Kidney (tissue), 14 donors: ENCODE results near the gene CUX1. TPM values are rescaled to one million over a fixed set of nuclear protein-coding genes. Genes with fewer than 3 reads are reported as not detected.

Experiments
- DNase-seq, 5 donors: peaks; one replicate each; pipeline ENCODE4 v3.0.0-alpha.2; 2013 to 2020
- FAIRE-seq: peaks from 2 replicates; lab custom pipeline; 2012; peaks lifted over from hg19 to GRCh38; lab: Jason Lieb, UNC
- H3K27ac ChIP-seq, 2 donors: one replicate each; pipeline ENCODE4 v1.7.0; 2013; ENCODE audit warnings: low read depth in 2 of 2, low read length in 2 of 2, inconsistent platforms in 1 of 2
- H3K27me3 ChIP-seq: one replicate; pipeline ENCODE4 v1.7.1; 2013; ENCODE audit warnings: low read length, inconsistent platforms; ENCODE audit not compliant: control insufficient read depth, insufficient read depth
- H3K36me3 ChIP-seq, 3 donors: one replicate each; pipeline versions ENCODE4 v1.7.0 to v1.7.1; 2013; ENCODE audit warnings: low read length in 3 of 3, control low read depth in 1 of 3, inconsistent platforms in 1 of 3; ENCODE audit not compliant: insufficient read depth in 3 of 3, control insufficient read depth in 2 of 3
- H3K4me1 ChIP-seq, 3 donors: one replicate each; pipeline versions ENCODE4 v1.7.0 to v1.7.1; 2013; ENCODE audit warnings: low read length in 3 of 3, inconsistent platforms in 1 of 3, low read depth in 1 of 3; ENCODE audit not compliant: control insufficient read depth in 2 of 3, insufficient read depth in 2 of 3
- H3K4me3 ChIP-seq, 3 donors: one replicate each; pipeline versions ENCODE4 v1.7.0 to v1.8.1; 2013; ENCODE audit warnings: low read length in 3 of 3, control low read depth in 1 of 3, inconsistent platforms in 1 of 3
- H3K9ac ChIP-seq, 3 donors: one replicate each; pipeline versions ENCODE4 v1.7.0 to v1.7.1; 2013; ENCODE audit warnings: low read length in 3 of 3, control low read depth in 1 of 3, inconsistent platforms in 1 of 3
- H3K9me3 ChIP-seq, 3 donors: one replicate each; pipeline versions ENCODE4 v1.7.0 to v1.7.1; 2013; ENCODE audit warnings: low read length in 3 of 3, control low read depth in 1 of 3, inconsistent platforms in 1 of 3; ENCODE audit not compliant: control insufficient read depth in 2 of 3, insufficient read depth in 1 of 3
- CTCF ChIP-seq: IDR thresholded peaks from 3 replicates; pipeline ENCODE4 v1.5.1; 2012; ENCODE audit warnings: mild to moderate bottlenecking, moderate library complexity, borderline replicate concordance; ENCODE audit not compliant: insufficient read depth; ENCODE audit errors: extremely low read depth
- intact Hi-C: fragments of 100-400 bp; cut with DNase I; formaldehyde crosslinking; loops from one replicate; pipeline ENCODE4 v1.11.1; 2022
- polyA plus RNA-seq: library from polyadenylated mRNA; stranded (reverse); fragments of 350-450 nt; fragmentation: Illumina TruSeq; extraction: RNeasy Lipid Tissue Mini Kit (QIAGEN cat#74804); gene quantifications from one replicate; pipeline ENCODE4 v1.2.3, GENCODE V29; 2014; ENCODE audit warnings: low read depth, low replicate concordance; ENCODE audit not compliant: insufficient read depth
- total RNA-seq: library from RNA; stranded (reverse); fragmentation: NEBNext Ultra II Directional; extraction: Animal tissue kit (Norgen Biotek cat#: 25700); gene quantifications from one replicate; pipeline ENCODE4 v1.2.1, GENCODE V29; 2021
- donor health status: control.
- donor health status: control.
- donor health status: control.
- donor health status: control.
- donor health status: control.
- donor health status: DM: yes; HTN: yes; CAD: no.
- donor health status: Normal renal cell carcinoma (clear cell type).

CUX1 gene
- total and polyA plus RNA-seq, 2 donors from 2014 or later: 71.4 to 126 TPM

- intact Hi-C loops: no loop called here
Measured at GRCh38 chr7:101957744-101958525, 140.5 kb downstream of the CUX1 start.

GRCh38 chr7:101959342-101959741 is 141.9 kb downstream of the CUX1 start:
- DNase-seq (no peak), FAIRE-seq (no peak)
- Histone ChIP-seq H3K27ac (no peak overlapping the region), H3K4me1 (peaks cover 0 to 6% (median 0%) of the 10 kb centered on the region in 3 donors), H3K4me3 (no peak overlapping the region), H3K27me3 (no peaks in the 10 kb centered on the region), H3K9me3 (no peaks in the 10 kb centered on the region), H3K9ac (no peak overlapping the region), H3K36me3 (no peaks in the 10 kb centered on the region)
- TF ChIP-seq CTCF: no peak
- intact Hi-C loops: no loop called here

More at GRCh38 chr7:101957744-101958525, 140.5 kb downstream of the CUX1 start:
- H3K27ac ChIP-seq: no peak overlapping the region
- FAIRE-seq (no peak), DNase-seq (no peak)
- no peak overlapping the region for H3K4me3 ChIP-seq
- H3K9me3 ChIP-seq: no peaks in the 10 kb centered on the region
- H3K4me1 ChIP-seq: peaks cover 0 to 3% (median 3%) of the 10 kb centered on the region in 3 donors
- H3K9ac ChIP-seq: no peak overlapping the region
- no peak for TF ChIP-seq CTCF
- H3K36me3 ChIP-seq: no peaks in the 10 kb centered on the region
- no peaks in the 10 kb centered on the region for H3K27me3 ChIP-seq

- H3K9ac ChIP-seq: no peak overlapping the region
- no peak overlapping the region for H3K27ac ChIP-seq
- H3K27me3 ChIP-seq: no peaks in the 10 kb centered on the region
- FAIRE-seq (no peak), DNase-seq (no peak)
- no peaks in the 10 kb centered on the region for H3K9me3 ChIP-seq
- TF ChIP-seq CTCF: no peak
- H3K4me3 ChIP-seq: no peak overlapping the region
- H3K4me1 ChIP-seq: peaks cover 0 to 6% (median 0%) of the 10 kb centered on the region in 3 donors
- intact Hi-C loops: no loop called here
- no peaks in the 10 kb centered on the region for H3K36me3 ChIP-seq
Measured at GRCh38 chr7:101959829-101960228, 142.4 kb downstream of the CUX1 start.
